WTC11 (cell line): Measurements from ENCODE around the gene CTDP1. TPM values are rescaled to one million over a fixed set of nuclear protein-coding genes. Genes with fewer than 3 reads are reported as not detected.

Source experiments
- ATAC-seq: fragments of 200-7000 bp; cut with Tn5 transposase; 2 replicates; pipeline ENCODE4 v1.10.0; 2021; ENCODE audit warnings: mild to moderate bottlenecking, moderate library complexity
- CTCF ChIA-PET: fragments of 300-600 bp; sonication (Branson Sonifier 250); formaldehyde crosslinking; loops from one replicate; lab custom pipeline; 2021; ENCODE audit warnings: antibody characterized with exemption; lab: Charles Lee
- POLR2A ChIA-PET: fragments of 350-600 bp; sonication (Branson Sonifier 250); formaldehyde crosslinking; loops from one replicate; lab custom pipeline; 2021; ENCODE audit warnings: antibody characterized with exemption; lab: Charles Lee
- DNase-seq: peaks from one replicate; pipeline ENCODE4 v3.0.0; 2021; ENCODE audit warnings: low spot score
- H3K27ac Mint-ChIP-seq: 2 replicates; pipeline ENCODE4 v1.8.0; 2021; ENCODE audit warnings: mixed read lengths
- H3K27me3 Mint-ChIP-seq: 2 replicates; pipeline ENCODE4 v1.8.0; 2021; ENCODE audit warnings: low read depth, mild to moderate bottlenecking, moderate library complexity, mixed read lengths
- H3K36me3 Mint-ChIP-seq: 2 replicates; pipeline ENCODE4 v1.8.0; 2021; ENCODE audit warnings: mixed read lengths
- H3K4me1 Mint-ChIP-seq: 2 replicates; pipeline ENCODE4 v1.8.0; 2022; ENCODE audit warnings: mixed read lengths
- H3K4me3 Mint-ChIP-seq: 2 replicates; pipeline ENCODE4 v1.8.0; 2021; ENCODE audit warnings: mild to moderate bottlenecking, moderate library complexity, mixed read lengths
- H3K9me3 Mint-ChIP-seq: 2 replicates; pipeline ENCODE4 v1.8.0; 2021; ENCODE audit warnings: mixed read lengths
- CBFB ChIP-seq: sonication (generic); formaldehyde crosslinking; IDR thresholded peaks from 2 replicates; pipeline ENCODE4 v1.8.1; 2022; ENCODE audit warnings: mild to moderate bottlenecking, low read depth, missing genetic modification reagents
- CDX4 ChIP-seq: fragments of 250-450 bp; sonication (Bioruptor Pico); IDR thresholded peaks from 2 replicates; pipeline ENCODE4 v1.9.0; 2021; ENCODE audit warnings: moderate library complexity, mild to moderate bottlenecking, inconsistent platforms, borderline replicate concordance
- ELF4 ChIP-seq: sonication (generic); formaldehyde crosslinking; IDR thresholded peaks from 2 replicates; pipeline ENCODE4 v1.8.1; 2022; ENCODE audit warnings: low read depth, mild to moderate bottlenecking, moderate library complexity, missing genetic modification reagents
- ETV6 ChIP-seq: sonication (generic); formaldehyde crosslinking; IDR thresholded peaks from 2 replicates; pipeline ENCODE4 v1.8.1; 2022; ENCODE audit warnings: mild to moderate bottlenecking, missing genetic modification reagents
- FOXK1 ChIP-seq: sonication (generic); formaldehyde crosslinking; IDR thresholded peaks from 2 replicates; pipeline ENCODE4 v1.8.0; 2022; ENCODE audit warnings: mild to moderate bottlenecking, moderate library complexity, missing genetic modification reagents
- GRHL2 ChIP-seq: fragments of 250-450 bp; sonication (Bioruptor Pico); IDR thresholded peaks from 2 replicates; pipeline ENCODE4 v1.8.0; 2022; ENCODE audit warnings: mild to moderate bottlenecking, moderate library complexity; ENCODE audit not compliant: insufficient replicate concordance, severe bottlenecking
- NFE2L1 ChIP-seq: sonication (generic); formaldehyde crosslinking; IDR thresholded peaks from 2 replicates; pipeline ENCODE4 v1.8.1; 2023; ENCODE audit warnings: missing genetic modification reagents
- TCF7 ChIP-seq: sonication (generic); formaldehyde crosslinking; IDR thresholded peaks from 2 replicates; pipeline ENCODE4 v1.8.0; 2022; ENCODE audit warnings: mild to moderate bottlenecking, low read depth, missing genetic modification reagents, moderate library complexity
- ZNF416 ChIP-seq: fragments of 250-450 bp; sonication (Bioruptor Pico); IDR thresholded peaks from 2 replicates; pipeline ENCODE4 v1.9.0; 2021; ENCODE audit warnings: mild to moderate bottlenecking, inconsistent platforms
- ZNF423 ChIP-seq: fragments of 250-450 bp; sonication (Bioruptor Pico); IDR thresholded peaks from 2 replicates; pipeline ENCODE4 v2.1.2; 2022; ENCODE audit warnings: mild to moderate bottlenecking, moderate library complexity
- total RNA-seq: library from RNA; stranded (reverse); gene quantifications from 3 replicates; pipeline ENCODE4 v1.2.3, GENCODE V29; 2021
- TF ChIP-seq, protein P1 (sequence below): sonication (generic); formaldehyde crosslinking; IDR thresholded peaks from 2 replicates; pipeline ENCODE4 v1.8.0; 2022; ENCODE audit warnings: mild to moderate bottlenecking, missing genetic modification reagents
- TF ChIP-seq, protein P2 (sequence below): sonication (generic); formaldehyde crosslinking; IDR thresholded peaks from 2 replicates; pipeline ENCODE4 v1.8.0; 2023; ENCODE audit warnings: missing genetic modification reagents, mild to moderate bottlenecking, borderline replicate concordance
- TF ChIP-seq, protein P3 (sequence below): sonication (generic); formaldehyde crosslinking; IDR thresholded peaks from 2 replicates; pipeline ENCODE4 v1.8.0; 2022; ENCODE audit warnings: mild to moderate bottlenecking, missing genetic modification reagents
- TF ChIP-seq, protein P4 (sequence below): sonication (generic); formaldehyde crosslinking; conservative IDR thresholded peaks from 2 replicates; pipeline ENCODE4 v1.8.1; 2023; ENCODE audit warnings: mild to moderate bottlenecking, low read depth, missing genetic modification reagents, moderate library complexity

CTDP1 gene
- total RNA-seq, 1 experiment from 2014 or later, result 39.7 TPM

- TF ChIP-seq, protein P1, sequence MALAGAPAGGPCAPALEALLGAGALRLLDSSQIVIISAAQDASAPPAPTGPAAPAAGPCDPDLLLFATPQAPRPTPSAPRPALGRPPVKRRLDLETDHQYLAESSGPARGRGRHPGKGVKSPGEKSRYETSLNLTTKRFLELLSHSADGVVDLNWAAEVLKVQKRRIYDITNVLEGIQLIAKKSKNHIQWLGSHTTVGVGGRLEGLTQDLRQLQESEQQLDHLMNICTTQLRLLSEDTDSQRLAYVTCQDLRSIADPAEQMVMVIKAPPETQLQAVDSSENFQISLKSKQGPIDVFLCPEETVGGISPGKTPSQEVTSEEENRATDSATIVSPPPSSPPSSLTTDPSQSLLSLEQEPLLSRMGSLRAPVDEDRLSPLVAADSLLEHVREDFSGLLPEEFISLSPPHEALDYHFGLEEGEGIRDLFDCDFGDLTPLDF (CRISPR knock-in tag), result no peak
- TF ChIP-seq, protein P2, sequence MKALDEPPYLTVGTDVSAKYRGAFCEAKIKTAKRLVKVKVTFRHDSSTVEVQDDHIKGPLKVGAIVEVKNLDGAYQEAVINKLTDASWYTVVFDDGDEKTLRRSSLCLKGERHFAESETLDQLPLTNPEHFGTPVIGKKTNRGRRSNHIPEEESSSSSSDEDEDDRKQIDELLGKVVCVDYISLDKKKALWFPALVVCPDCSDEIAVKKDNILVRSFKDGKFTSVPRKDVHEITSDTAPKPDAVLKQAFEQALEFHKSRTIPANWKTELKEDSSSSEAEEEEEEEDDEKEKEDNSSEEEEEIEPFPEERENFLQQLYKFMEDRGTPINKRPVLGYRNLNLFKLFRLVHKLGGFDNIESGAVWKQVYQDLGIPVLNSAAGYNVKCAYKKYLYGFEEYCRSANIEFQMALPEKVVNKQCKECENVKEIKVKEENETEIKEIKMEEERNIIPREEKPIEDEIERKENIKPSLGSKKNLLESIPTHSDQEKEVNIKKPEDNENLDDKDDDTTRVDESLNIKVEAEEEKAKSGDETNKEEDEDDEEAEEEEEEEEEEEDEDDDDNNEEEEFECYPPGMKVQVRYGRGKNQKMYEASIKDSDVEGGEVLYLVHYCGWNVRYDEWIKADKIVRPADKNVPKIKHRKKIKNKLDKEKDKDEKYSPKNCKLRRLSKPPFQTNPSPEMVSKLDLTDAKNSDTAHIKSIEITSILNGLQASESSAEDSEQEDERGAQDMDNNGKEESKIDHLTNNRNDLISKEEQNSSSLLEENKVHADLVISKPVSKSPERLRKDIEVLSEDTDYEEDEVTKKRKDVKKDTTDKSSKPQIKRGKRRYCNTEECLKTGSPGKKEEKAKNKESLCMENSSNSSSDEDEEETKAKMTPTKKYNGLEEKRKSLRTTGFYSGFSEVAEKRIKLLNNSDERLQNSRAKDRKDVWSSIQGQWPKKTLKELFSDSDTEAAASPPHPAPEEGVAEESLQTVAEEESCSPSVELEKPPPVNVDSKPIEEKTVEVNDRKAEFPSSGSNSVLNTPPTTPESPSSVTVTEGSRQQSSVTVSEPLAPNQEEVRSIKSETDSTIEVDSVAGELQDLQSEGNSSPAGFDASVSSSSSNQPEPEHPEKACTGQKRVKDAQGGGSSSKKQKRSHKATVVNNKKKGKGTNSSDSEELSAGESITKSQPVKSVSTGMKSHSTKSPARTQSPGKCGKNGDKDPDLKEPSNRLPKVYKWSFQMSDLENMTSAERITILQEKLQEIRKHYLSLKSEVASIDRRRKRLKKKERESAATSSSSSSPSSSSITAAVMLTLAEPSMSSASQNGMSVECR (CRISPR knock-in tag), result no peak
Measured at GRCh38 chr18:79717059-79717458, 37.5 kb downstream of the CTDP1 start (continued).

DNA sequence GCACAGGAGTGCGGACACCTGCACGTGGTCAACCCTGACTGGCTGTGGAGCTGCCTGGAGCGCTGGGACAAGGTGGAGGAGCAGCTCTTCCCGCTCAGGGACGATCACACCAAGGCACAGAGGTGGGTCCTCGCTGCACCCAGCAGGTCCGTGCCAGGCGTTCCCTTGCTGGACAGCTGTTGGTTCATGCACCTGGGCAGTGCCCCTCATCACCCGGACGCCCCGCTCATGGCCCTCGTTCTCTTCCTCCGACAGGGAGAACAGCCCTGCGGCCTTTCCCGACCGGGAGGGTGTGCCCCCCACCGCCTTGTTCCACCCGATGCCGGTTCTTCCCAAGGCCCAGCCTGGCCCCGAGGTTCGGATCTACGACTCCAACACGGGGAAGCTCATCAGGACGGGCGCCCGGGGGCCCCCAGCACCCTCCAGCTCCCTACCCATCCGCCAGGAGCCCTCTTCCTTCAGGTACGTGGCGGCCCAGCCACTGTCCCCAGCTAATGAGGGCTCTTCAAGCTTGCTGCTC, 38.0 kb downstream of the CTDP1 start:
- Mint-ChIP-seq H3K36me3 (peaks cover 47% of the 10 kb centered on the region), H3K9me3 (0 out of 2 replicates have a peak, but pooled peaks cover 8% of the 10 kb centered on the region), H3K27ac (no peak overlapping the region), H3K27me3 (no peaks in the 10 kb centered on the region), H3K4me3 (no peak overlapping the region), H3K4me1 (no peaks in the 10 kb centered on the region)
- ChIA-PET POLR2A (no interaction called here), CTCF (no interaction called here)
- TF ChIP-seq ETV6 (CRISPR knock-in tag), result no peak
- TF ChIP-seq ELF4 (CRISPR knock-in tag), result no peak
- TF ChIP-seq, protein P3, sequence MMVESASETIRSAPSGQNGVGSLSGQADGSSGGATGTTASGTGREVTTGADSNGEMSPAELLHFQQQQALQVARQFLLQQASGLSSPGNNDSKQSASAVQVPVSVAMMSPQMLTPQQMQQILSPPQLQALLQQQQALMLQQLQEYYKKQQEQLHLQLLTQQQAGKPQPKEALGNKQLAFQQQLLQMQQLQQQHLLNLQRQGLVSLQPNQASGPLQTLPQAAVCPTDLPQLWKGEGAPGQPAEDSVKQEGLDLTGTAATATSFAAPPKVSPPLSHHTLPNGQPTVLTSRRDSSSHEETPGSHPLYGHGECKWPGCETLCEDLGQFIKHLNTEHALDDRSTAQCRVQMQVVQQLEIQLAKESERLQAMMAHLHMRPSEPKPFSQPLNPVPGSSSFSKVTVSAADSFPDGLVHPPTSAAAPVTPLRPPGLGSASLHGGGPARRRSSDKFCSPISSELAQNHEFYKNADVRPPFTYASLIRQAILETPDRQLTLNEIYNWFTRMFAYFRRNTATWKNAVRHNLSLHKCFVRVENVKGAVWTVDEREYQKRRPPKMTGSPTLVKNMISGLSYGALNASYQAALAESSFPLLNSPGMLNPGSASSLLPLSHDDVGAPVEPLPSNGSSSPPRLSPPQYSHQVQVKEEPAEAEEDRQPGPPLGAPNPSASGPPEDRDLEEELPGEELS, result no peak
- TF ChIP-seq ZNF423 (CRISPR knock-in tag), result no peak
- no peak for TF ChIP-seq CBFB (CRISPR knock-in tag)
- no peak for TF ChIP-seq CDX4
- TF ChIP-seq GRHL2 (CRISPR knock-in tag), result no peak
- DNase-seq (no peak), ATAC-seq (no peak)

GRCh38 chr18:79718126-79718525, 38.5 kb downstream of the CTDP1 start:
- ChIA-PET POLR2A (no interaction called here), CTCF (no interaction called here)
- no peaks in the 10 kb centered on the region for H3K27me3 Mint-ChIP-seq
- H3K27ac Mint-ChIP-seq, result no peak overlapping the region
- DNase-seq, result no peak
- no peak for ATAC-seq
- H3K9me3 Mint-ChIP-seq, result 0 out of 2 replicates have a peak, but pooled peaks cover 8% of the 10 kb centered on the region
- TF ChIP-seq FOXK1 (CRISPR knock-in tag) (no peak), TCF7 (CRISPR knock-in tag) (no peak), ZNF416 (CRISPR knock-in tag) (no peak), NFE2L1 (CRISPR knock-in tag) (no peak)
- TF ChIP-seq, protein P4, sequence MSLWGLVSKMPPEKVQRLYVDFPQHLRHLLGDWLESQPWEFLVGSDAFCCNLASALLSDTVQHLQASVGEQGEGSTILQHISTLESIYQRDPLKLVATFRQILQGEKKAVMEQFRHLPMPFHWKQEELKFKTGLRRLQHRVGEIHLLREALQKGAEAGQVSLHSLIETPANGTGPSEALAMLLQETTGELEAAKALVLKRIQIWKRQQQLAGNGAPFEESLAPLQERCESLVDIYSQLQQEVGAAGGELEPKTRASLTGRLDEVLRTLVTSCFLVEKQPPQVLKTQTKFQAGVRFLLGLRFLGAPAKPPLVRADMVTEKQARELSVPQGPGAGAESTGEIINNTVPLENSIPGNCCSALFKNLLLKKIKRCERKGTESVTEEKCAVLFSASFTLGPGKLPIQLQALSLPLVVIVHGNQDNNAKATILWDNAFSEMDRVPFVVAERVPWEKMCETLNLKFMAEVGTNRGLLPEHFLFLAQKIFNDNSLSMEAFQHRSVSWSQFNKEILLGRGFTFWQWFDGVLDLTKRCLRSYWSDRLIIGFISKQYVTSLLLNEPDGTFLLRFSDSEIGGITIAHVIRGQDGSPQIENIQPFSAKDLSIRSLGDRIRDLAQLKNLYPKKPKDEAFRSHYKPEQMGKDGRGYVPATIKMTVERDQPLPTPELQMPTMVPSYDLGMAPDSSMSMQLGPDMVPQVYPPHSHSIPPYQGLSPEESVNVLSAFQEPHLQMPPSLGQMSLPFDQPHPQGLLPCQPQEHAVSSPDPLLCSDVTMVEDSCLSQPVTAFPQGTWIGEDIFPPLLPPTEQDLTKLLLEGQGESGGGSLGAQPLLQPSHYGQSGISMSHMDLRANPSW (CRISPR knock-in tag), result no peak
- no peaks in the 10 kb centered on the region for H3K4me1 Mint-ChIP-seq
- H3K36me3 Mint-ChIP-seq, result peaks cover 47% of the 10 kb centered on the region
- H3K4me3 Mint-ChIP-seq, result no peak overlapping the region
